ENCODE measurements around the gene SPAG17.

SPAG17 gene

DNA sequence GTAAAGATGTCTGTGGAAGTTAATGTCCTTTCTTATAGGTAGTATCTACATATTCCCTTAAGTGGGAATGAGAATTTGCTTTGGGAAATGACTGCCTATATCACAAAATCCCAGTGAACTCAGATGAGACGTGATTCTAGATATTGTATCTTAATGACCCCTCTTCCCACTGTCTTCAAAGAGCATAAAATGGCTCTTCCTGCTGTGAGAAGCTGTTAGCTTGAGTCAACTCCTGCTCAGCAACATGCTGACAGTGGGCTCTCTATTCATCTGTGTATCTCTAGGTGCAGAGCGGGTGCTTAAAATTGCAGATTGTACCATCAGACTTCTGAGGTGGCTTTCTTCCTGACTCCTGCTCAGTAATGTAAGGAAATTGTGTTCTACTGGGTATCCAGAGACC lies 100.6 kb downstream of the SPAG17 start:
- no peak for DNase-seq (ENCODE audit: low spot score)
- TF ChIP-seq, protein P1, sequence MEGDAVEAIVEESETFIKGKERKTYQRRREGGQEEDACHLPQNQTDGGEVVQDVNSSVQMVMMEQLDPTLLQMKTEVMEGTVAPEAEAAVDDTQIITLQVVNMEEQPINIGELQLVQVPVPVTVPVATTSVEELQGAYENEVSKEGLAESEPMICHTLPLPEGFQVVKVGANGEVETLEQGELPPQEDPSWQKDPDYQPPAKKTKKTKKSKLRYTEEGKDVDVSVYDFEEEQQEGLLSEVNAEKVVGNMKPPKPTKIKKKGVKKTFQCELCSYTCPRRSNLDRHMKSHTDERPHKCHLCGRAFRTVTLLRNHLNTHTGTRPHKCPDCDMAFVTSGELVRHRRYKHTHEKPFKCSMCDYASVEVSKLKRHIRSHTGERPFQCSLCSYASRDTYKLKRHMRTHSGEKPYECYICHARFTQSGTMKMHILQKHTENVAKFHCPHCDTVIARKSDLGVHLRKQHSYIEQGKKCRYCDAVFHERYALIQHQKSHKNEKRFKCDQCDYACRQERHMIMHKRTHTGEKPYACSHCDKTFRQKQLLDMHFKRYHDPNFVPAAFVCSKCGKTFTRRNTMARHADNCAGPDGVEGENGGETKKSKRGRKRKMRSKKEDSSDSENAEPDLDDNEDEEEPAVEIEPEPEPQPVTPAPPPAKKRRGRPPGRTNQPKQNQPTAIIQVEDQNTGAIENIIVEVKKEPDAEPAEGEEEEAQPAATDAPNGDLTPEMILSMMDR (IDR thresholded peaks at IDR 0.05; ENCODE audit: extremely low read depth, missing control alignments) = no peak

DNA sequence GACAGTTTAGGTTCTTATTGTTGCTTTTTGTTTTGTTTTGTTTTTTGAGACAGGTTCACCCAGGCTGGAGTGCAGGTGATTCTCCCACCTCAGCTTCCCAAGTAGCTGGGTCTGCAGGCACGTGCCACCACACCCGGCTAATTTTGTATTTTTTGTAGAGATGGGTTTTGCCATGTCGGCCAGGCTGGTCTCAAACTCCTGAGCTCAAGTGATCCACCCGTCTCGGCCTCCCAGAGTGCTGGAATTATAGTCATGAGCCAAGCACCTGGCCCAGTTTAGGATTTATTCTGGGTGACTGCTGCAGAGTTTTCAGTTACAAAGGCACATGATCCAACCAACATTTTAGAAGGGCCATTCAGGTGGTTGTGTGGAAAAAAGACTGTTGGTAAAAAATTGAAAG lies 102.0 kb downstream of the SPAG17 start:
- TF ChIP-seq, protein P1 (IDR thresholded peaks at IDR 0.05; ENCODE audit: extremely low read depth, missing control alignments) = no peak
- no peak for DNase-seq (ENCODE audit: low spot score)

DNA sequence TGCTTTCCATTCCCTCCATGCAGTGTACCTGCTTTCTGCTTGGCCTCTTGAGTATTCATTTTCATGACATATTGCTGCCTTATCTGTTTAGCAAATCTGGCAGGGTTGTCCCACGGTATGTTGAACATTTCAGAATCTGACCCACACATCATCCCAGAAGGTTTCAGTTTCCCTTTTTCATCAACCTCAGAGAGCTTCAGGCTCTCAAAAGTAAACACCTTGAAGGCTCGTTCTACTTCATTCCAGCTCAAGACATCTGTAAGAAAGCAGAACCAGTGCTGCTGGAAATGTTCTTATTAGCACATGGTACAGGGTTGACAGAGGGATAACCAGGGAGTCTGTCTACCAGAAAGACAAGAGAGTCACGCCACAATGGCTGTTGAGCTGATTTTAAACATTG lies 103.6 kb downstream of the SPAG17 start:
- DNase-seq (ENCODE audit: low spot score) = peak; percentile 18
- TF ChIP-seq, protein P1 (IDR thresholded peaks at IDR 0.05; ENCODE audit: extremely low read depth, missing control alignments) = no peak

DNA sequence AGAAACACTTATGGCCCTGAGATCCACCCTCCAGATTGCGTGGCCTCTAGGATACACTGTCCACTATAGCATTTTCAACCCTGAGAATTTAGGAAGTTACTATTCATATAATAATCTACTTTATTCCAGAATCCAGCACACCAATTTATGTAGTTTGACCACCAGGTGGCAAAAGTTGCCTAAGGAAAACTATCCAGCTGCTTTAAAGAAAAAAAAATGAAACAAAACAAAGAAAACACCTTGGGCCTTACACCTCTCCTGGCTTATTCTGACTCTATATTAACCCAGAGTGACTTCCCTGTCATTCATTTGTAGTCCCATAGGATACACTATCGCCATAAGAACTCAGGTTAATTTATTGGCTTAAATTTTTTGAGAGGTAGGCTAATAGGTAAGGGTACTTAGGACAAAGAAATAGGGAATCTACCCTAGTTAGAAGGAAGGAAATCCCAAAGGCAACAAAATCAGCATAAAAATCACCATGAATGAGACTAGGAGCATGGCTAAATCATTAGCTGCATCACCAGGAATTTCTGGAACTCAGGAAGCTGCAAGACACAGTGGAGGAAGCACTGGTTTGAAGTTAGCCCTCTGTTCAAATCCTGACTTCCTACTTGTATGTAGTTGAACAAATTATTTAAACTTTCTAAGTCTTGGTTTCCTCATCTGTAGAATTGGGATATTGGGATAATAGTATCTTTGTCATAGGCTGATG lies 107.5 kb downstream of the SPAG17 start:
- TF ChIP-seq, protein P1 (IDR thresholded peaks at IDR 0.05; ENCODE audit: extremely low read depth, missing control alignments) = no peak
- DNase-seq (ENCODE audit: low spot score) = no peak

DNA sequence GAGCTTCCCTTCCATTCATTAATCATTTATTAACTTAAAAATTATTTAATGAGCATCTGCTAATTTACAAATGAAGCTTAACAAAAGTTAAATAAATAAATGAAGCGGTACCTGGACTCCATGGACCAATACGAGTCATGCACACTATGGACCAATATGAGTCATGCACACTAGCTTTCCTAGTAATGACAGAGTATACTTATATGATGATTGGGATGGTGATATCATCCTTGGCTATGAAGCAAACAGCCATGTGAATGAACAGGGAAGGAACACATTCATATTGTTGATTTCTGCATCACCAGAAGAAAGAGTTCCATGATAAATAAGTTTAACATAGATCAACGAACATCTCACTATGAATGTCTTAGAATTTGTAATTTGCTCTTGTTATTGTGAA lies 109.9 kb downstream of the SPAG17 start:
- TF ChIP-seq, protein P1 (IDR thresholded peaks at IDR 0.05; ENCODE audit: extremely low read depth, missing control alignments) = no peak
- no peak for DNase-seq (ENCODE audit: low spot score)

DNA sequence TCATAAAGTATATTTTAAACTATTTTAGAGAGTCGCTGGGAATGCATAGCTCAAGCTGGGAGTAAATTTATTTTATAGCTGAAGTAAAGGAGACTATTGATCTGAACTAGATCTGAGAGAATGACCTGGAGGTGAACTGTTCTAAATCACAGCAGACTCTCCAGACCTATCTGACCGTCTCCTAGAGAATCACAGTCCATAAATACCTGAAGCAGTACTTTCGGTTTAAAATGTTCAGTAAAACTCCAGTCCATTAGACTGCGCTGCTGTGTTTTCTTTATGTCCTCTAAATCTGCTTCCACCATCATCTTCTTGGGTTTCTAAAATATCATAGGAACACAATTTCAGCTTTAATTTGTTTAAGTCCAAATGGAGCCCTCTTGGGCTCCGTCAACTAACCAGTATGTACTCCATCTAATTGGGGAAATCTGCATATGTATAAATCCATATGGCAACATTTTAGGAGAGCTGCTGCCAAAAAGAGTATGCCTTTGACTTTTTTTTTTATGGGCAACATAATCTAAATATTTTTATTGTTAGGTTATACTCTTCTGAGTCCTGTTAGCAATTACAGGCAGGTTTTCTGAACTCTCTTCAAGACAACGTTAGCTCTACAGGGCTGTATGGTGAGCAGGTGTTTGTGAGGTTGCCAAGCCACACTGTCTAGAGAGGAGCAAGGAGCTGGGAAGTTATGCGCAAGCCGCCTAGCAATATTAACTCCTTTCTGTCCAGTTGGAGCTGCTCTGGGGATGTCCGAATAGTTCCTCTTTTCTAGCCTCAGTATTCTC lies 111.2 kb downstream of the SPAG17 start:
- no peak for DNase-seq (ENCODE audit: low spot score)
- TF ChIP-seq, protein P1 (IDR thresholded peaks at IDR 0.05; ENCODE audit: extremely low read depth, missing control alignments) = no peak

DNA sequence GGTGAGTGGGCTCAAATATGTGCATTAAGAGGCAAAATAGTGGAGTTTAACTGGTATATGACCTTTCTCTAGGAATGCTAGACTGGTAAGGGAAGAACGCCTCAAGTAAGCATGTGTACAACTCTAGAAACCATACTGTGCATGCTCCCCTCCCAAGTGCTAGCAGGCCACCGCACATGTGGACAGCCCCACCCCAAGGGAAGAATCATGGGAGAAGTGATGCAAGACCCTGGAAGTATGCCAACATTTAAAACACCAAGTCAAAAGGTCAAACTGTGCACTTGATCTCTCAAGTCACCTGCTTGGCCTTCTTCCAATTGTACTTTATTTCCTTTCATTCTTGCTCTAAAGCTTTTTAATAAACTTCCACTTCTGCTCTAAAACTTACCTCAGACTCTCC lies 135.0 kb downstream of the SPAG17 start:
- TF ChIP-seq, protein P1 (IDR thresholded peaks at IDR 0.05; ENCODE audit: extremely low read depth, missing control alignments) = no peak
- no peak for DNase-seq (ENCODE audit: low spot score)
